ENCODE measurements around the gene ADAMTSL1. TPM values are rescaled to one million over a fixed set of nuclear protein-coding genes. Genes with fewer than 3 reads are reported as not detected.
A peak's percentile ranks its signal among the peaks of the same experiment; 100 is the strongest.

ADAMTSL1 gene
- total RNA-seq, 1 experiment from 2014 or later, result 7.7 TPM

DNA sequence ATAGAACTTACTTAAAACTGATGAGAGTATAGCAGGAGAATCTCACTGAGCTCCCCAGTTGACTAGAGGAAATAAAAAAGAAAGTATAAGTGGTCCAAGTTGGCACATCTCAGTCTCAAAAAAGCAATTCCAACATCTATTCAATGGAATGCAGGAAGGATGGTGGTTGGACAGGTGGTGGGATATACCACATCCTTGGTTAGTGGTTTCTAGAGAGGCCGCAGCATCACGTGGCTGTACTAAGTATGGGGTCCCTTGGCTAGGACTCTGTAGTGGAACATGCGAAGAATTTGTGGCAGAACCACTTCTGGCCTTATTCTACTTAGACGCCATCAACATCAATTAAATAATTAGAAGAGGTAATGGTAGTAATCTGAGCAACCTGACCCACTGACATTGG, 326.6 kb downstream of the ADAMTSL1 start:
- DNase-seq (ENCODE audit: low read depth), result no peak

DNA sequence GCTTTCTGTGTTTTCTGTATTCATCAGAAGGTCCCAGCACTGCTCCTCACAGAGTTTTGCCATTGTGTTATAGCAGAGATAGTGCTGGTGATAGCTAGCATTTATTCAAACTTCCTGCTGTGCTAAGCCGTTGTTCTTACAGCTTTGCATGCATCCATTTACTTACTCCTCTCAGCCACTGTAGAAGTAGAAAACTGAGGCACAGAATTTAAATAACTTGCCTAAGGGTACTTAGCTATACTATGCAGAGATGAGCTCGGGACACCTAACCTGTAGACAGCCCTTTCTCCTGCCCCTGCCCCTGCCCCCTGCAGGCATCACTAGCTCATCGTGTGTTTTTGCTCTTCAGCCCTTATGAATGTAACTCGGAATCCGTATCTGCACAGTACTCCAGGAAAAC, 331.4 kb downstream of the ADAMTSL1 start:
- DNase-seq (ENCODE audit: low read depth), result no peak

DNA sequence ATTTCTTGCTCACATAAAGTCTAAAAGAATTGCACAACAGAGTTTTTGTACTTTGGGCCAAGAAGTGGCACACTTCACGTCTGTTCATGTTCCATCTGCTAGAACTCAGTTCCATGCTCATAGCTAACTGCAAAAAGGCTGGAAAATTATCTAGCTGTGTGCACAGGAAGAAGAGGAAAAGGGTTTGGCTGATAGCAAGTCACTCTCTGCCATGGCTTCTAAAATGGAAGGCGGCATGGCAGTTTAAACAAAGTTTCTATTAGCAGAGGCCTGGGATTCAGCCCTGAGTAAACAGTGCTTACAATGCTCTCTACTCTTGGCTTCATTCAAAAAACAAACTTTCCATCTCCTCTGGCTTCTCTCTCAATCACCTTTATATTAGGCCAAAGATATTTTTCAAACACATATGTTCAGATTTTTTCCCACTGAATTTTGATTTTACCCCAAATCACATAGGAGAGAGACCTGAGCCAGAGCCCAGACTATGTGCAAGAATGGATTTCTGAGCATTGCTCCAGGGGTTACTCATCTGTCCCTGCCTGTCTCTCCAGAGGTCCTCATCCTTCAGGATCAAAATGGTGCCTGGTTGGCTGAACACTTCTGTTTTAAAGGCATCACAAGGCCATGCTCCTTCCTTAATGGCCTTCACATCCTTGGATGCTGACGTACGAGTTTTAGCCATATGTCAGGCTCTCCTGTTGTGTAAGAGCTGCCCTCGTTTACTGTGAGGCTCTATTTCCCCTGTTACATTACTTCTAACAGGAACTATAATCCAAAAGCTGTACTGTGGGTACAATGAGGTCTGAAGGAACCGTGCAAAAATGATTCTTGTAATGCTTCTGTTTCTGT, 332.5 kb downstream of the ADAMTSL1 start:
- DNase-seq (ENCODE audit: low read depth), result no peak

DNA sequence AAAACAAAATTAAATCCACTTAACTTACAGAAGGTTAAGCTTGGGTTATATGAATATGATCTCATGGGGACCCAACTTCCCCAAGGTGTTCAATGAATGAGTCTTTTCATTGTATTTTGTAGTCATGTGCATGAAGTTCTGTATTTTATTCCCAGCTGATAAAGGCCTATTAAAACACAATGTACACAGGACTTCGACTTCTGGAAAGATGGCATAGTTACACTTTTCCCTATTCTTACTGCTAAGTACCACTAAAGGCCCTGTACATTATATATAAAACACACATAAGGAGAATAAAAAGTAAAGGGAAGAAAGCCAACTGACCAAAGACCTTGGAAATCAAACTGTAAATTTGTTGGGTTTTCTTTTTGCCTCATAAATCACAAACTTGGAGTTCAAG, 336.6 kb downstream of the ADAMTSL1 start:
- DNase-seq (ENCODE audit: low read depth), result no peak

DNA sequence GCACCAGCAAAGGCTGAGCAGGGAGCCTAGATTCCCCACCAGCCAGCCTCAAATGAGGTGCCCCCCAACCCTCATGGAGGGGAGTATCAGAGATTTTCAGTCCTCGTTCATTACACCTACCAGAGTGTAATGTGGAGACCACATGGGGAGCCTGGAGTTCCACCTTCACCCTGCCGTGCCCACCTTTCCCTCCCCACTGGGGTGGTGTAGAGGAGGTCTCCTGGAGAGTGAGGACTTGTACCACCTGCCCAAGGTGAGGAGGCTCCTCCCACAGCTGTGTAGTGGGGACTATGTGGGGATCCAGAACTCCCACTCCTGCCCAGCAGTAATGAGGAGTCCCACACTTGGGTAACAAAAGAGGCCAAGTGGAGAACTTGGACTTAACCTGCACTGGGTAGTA, 337.2 kb downstream of the ADAMTSL1 start:
- no peak for DNase-seq (ENCODE audit: low read depth)

DNA sequence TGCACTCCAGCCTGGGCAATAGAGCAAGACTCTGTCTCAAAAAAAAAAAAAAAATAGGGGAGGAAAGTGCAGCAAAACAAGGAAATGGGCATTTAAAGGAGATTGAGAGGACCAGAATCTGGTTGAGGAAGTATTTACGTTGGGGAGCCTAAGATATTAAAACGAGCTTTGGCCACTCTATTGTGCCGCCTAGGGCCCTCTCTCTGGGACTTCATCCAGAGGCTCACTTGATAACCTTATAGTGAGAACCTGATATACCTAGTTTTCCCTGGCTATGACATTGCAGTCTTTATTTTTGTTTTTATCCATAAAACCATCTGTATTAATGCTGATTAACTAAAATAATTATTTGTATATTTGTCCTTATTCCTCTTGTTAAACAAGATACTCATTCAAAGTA, 345.5 kb downstream of the ADAMTSL1 start:
- DNase-seq (ENCODE audit: low read depth), result no peak

DNA sequence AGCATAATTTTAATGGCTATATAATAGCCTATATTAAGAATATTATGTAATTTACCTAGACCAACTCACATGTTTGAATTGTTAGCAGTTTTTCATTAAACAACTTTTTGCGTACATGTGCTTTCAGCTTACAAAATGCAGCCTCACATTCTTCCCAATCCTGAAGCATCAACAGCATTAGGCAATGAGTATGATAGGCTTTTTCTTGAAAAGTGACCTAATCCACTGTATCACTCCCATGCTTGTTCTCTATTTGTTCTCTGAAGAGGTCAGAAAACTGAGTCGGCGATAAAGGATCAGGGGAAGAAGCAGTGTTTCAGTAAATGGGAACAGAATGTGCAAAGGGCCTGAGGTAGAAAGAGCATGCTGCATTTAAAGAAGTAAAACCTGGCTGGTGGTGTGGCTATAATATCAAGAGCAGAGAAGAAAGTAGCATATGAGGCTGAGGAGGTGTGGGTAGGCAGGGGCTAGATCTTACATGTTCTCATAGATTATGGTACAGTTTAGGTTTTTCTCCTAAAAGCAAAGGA, 346.7 kb downstream of the ADAMTSL1 start:
- no peak for DNase-seq (ENCODE audit: low read depth)

DNA sequence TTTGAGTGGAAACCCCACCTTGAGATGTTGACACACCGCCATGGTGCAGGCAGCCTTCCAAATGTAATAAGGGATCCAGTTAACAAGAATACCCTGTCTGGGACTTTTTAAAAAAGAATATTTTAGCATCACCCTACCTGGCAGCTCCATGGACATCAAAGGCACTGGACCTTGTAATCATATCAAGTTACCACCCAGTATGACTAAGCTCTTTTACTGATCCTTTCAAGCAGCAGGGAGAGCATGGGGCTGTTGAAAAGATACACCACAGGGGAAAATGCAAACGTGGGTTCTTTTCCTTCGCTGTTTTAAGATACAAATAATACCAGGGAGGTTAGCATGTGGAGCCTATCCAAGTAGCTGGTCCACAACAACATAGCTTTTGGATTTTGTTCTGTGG, 347.8 kb downstream of the ADAMTSL1 start:
- DNase-seq (ENCODE audit: low read depth), result peak; percentile 65

DNA sequence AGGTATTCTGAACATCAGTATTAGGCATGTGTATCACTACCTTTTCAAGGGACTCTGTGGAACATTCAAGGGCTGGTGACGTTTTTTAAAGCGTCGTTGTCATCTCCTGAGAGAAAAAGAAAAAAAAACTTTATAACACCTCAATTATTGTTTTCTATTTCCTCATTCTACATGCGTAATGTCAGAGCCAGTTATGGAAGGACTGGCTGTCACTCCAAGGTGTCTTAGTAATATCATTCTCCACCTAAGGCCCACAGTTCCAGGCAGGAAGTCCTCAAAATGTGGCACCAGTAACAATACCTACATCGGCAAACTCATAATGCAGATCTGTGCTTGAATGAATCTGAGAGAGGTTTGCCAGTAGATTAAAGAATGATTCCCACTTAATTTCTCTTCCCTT, 348.9 kb downstream of the ADAMTSL1 start:
- no peak for DNase-seq (ENCODE audit: low read depth)

DNA sequence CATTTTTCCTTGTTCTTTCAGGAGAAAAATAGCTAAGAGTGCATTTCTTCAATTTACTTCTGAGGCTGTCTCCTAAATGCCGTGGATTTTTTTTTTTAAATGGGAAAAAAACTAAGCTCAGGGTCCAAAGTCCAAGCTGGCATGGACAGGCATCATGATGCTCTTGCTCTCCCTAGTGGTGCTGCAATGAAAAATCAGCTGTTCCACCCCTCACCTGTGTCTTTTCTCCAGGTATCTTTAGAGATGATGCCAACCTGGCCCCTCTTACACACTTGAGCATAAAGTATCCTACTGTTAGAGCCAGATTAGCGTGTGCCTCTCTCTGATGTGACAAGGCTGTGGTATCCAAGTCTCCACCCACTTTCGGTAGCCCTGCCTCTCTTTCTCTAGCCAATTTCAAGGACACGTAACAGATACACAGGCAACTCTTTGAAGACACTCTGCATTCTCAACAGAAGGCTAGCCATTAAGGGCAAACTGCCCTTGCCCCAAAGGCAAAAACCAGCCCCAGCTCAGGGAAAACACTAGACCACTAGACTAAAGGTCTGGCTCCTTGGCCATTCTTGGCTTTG, 350.2 kb downstream of the ADAMTSL1 start:
- DNase-seq (ENCODE audit: low read depth), result peak; percentile 28

DNA sequence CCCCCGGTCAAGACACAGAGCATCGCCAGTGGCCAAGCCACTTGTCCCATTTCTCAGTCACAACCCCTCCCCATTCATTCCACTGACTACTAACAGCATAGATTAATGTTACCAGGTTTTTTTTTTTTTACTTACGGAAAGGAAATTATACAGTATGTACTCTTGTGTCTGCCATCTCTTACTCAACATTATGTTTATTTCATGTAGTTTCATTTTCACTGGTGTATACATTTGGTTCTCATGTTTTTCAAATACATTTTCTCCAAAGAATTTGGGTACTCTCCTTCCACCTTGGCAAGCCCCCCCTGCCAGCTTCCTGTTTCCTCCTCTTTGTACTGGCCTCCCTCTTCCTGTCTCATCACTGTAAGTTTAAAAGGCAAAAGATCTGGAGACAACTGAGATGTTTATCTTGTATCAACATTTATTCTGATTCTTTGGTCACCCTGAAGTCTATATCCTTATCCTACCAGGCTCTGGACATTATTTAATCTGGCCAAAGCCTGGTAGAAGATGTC, 351.8 kb downstream of the ADAMTSL1 start:
- no peak for DNase-seq (ENCODE audit: low read depth)

DNA sequence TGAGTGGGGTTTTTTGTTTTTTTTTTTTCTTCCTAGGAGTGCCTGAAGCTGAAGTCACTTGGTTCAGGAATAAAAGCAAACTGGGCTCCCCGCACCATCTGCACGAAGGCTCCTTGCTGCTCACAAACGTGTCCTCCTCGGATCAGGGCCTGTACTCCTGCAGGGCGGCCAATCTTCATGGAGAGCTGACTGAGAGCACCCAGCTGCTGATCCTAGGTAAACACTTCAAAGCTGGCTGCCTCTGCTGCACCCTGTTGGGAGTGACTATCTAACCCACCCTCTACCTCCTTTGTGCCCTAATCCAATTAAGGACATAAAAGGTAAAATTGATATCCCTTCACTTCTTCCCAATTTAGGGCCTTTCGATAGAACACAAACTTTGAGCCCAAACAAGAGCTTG, 352.3 kb downstream of the ADAMTSL1 start:
- DNase-seq (ENCODE audit: low read depth), result no peak

DNA sequence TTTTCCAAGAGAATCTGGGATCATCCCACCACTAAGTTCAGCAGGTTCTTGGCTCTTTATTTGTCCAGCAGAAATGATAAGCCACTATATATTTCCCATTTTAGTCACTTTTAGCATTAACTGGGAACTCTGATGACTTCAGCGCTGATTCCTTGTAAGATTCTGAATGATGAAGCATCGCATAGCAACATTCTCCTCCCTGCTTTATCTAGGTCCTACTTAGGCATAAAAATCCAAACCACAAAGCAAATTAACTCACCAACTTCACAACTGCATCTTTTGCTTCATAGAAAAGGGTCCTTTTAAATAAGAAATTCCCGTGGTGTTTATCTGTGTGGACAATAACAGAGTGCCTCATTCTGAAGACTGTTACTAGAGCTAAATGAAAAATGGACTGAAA, 355.1 kb downstream of the ADAMTSL1 start:
- no peak for DNase-seq (ENCODE audit: low read depth)

DNA sequence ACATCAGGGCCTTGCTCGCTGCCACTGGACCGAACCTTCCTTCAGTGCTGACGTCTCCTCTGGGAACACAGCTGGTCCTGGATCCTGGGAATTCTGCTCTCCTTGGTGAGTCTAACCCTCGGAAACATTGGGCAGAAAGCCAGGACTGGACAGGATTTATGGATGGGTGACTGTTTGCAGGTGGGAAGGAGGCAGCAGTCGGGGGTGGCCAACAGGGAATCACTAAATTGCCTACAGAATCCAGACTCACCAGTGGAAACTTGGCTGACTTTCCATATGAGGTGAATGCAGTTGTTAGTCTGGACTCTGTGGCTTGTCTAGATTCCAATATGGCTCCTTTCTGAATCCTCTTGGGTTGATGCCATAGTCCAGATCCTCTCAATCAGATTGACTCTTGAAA, 355.9 kb downstream of the ADAMTSL1 start:
- peak; percentile 27 for DNase-seq (ENCODE audit: low read depth)

DNA sequence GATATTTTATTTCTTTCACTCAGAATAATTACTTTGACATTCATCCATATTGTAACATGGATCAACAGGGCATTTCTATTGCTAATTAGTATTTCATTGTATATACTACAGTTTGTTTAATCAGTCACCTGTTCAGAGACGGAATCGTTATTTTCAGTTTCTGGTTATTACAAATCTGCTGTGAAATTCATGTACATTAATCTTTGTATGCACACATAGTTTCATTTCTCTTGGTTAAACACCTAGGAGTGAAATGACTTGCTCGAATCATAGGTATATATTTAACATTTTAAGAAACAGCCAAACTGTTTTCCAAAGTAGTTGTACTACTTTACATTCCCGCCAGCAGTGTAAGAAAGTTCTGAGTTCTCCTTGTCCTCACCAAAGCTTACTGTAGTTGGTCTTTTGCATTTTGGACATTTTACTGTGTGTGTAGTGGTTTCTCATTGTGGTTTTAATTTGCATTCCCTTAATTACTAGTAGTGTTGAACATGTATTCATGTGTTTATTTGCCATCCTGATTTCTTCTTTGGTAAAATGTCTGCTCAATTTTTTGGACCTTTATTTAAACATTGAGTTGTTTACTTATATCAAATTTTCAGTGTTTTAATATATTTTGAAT, 360.9 kb downstream of the ADAMTSL1 start:
- DNase-seq (ENCODE audit: low read depth), result no peak

DNA sequence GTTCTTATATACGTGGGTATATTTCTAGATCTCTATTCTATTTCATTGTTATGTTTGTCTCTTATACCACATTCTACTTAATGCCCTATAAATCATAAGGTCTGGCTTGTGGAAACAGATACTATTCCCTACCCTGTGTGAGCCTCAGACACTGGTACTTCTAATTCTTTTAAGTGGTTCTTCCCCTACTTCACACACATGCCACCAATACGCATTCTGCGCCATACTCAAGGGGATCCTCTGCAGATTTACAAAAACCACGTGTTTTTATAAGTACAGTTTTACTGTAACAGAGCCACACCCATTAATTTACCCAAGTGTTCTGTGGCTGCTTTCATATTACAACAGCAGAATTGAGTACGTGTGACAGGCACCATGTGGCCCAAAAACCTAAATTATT, 363.4 kb downstream of the ADAMTSL1 start:
- DNase-seq (ENCODE audit: low read depth), result no peak

DNA sequence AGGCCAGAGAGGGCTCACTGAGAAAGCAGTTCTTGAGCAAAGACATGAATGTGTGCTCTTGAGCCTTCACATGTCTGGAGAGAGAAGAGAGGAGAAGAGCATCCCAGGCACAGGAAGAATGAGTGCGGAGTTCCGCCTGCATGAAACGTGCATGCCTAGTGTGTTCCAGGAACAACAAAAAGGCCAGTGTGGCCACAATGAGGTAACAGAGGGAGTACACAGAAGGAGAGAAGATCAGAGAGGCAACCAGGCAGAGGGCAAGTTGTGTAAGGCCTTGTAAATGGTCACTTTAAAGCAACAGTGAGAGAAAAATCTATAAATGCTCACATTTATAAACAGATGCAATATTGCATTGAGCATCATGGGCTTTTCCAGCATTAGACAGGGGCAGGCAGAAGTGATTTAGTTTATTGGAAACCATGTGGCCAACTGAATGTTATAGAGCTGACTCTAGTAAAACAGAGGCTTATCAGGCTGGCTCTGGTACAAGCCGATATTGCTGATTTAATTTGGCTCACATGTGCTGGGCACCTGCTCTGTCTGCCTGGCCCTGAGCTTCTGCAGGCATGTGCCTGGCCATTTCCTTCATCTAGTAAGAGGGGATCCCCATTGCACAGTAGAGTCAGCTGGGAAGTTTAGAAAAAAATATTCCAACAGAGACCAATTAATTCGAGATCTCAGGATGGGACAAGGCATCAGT, 373.8 kb downstream of the ADAMTSL1 start:
- DNase-seq (ENCODE audit: low read depth), result no peak

DNA sequence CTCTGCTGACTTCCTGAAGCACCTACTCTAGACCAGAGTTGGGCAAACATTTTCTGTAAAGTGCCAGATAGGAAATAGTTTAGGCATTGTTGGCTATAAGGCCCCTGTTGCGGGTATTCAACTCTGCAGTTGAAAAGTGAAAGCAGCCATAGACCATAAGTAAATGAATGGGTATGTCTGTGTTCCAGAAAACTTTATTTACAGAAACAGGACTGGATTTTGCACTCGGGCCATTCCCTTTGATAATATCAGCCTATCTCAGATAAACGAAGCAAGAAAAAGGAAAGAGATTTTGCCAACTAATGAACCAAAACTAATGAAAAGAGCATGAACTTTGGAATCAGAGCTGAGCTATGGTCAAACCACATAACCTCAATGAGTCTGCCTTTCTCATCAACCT, 374.7 kb downstream of the ADAMTSL1 start:
- DNase-seq (ENCODE audit: low read depth), result no peak

DNA sequence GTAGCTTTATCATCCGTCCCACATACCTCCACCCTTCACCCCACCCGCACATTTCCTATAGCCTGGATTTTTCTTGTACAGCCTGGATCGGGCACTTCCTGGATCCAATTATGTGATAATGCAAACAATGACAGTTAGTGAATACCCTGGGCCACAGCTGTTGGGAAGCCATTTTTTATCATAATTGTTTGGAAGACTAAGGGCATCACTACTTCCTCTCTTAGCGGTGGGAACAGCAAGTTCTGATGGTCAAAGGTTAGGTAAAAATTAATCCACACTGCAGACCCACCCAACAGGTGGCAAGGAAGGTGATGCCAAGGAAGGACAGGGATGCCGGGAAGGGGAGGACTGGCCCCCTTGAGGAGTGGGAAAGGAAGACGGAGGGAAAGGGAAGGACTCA, 375.3 kb downstream of the ADAMTSL1 start:
- DNase-seq (ENCODE audit: low read depth), result no peak

DNA sequence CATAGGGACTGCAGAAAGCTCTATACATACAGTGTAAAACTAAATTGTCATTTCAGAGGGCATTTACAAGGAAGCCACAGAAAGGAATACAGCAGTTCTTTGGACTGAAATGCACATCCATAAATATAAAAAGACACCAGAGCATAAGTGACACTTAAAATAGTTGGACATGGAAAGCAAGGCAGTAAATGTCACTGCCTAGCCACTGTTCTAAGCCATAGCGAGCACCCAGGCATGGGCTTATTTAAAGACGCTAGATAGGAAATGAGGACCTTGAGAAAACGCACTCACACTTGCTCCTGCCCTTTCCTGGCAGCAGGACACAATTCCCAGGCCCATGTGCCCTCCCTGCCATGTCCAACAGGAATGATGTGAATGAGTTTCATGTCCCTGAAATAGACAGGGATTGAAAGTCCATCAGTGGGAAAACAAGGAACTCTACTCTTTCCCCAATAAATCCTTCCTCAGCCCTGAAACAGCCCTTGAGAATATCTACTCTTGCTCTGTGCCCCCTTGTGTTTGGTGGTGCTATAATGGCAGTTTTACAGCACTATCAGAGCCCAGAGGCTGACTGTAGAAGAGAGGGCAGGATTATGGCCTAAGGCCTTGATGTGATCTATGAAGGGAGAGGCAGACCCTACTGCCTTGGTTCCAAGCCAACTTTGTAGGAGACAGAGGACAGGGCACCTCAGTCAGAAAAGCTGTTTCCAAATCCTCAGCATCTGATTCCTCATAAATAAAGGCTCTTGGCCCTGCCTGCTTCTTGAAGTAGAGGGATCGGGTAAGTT, 376.1 kb downstream of the ADAMTSL1 start:
- no peak for DNase-seq (ENCODE audit: low read depth)

DNA sequence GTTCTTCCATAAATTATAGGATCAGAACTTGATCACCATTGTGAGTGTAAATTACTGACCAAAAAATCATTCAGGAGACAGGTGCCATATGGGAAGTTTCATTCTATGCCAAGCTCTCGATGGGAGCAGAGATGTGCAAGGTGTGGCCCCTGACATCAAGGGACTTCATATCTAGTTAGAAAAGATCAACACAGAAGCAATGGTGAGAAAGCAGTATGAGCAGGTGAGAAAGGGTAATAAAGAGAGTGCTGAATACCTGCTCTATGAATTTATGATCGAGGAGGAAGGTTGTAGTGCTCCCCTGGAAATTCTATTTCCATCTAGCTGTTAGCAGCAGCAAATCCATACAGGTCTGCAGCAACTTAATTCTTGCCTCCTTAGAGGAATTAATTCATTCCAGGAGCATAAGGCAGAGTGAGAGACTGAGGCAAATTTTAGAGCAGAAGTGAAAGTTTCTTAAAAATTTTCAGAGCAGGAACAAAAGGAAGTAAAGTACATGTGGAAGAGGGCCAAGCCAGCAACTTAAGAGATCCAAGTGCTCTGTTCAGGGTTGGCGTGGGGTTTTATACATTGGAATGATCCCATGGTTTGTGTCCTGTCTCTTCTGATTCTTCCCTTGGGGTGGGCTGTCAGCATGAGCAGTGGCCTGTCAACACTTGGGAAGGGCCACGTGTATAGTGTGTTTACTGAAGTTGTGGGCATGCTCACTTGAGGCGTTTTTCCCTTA, 377.3 kb downstream of the ADAMTSL1 start:
- no peak for DNase-seq (ENCODE audit: low read depth)
